ENCODE measurements around the gene SNPH.
"Not testable (repeated sequence)": the region's sequence is repeated elsewhere in the genome, so short reads cannot be mapped to it uniquely, and the experiment has no call there.

Gene SNPH

GRCh38 chr20:1266167-1266973, at the start of gene SNPH:
TSS of gene SNPH (plus strand) at chr20:1266294. CDS start at chr20:1296240, 29,946 bp downstream.
- peak; percentile 75 for DNase-seq

- DNase-seq, result not testable (repeated sequence)
These were observed 49.3 kb upstream of the SNPH start for GRCh38 chr20:1216527-1217427.

GRCh38 chr20:1222750-1223149, 43.3 kb upstream of the SNPH start:
- not testable (repeated sequence) for DNase-seq

GRCh38 chr20:1224205-1224890, 41.7 kb upstream of the SNPH start:
- DNase-seq, result no peak

GRCh38 chr20:1225263-1225782, 40.8 kb upstream of the SNPH start:
- no peak for DNase-seq

GRCh38 chr20:1225783-1226654, 40.1 kb upstream of the SNPH start, which contains the start of gene RAD21L1:
TSS of gene RAD21L1 (plus strand) at chr20:1226044. CDS start at chr20:1228454, 2,410 bp downstream.
- peak; percentile 70 for DNase-seq

- DNase-seq, result no peak
These were observed 36.6 kb upstream of the SNPH start for GRCh38 chr20:1229541-1229940.

GRCh38 chr20:1232286-1233111, 33.6 kb upstream of the SNPH start:
- DNase-seq, result no peak

- DNase-seq, result no peak
These were observed 25.5 kb upstream of the SNPH start for GRCh38 chr20:1240549-1240948.

- no peak for DNase-seq
These were observed 24.6 kb upstream of the SNPH start for GRCh38 chr20:1241456-1241855.

- no peak for DNase-seq
These were observed 24.0 kb upstream of the SNPH start for GRCh38 chr20:1242099-1242498.

GRCh38 chr20:1242530-1242929, 23.6 kb upstream of the SNPH start:
- DNase-seq, result no peak

GRCh38 chr20:1245578-1245977, 20.5 kb upstream of the SNPH start:
- no peak for DNase-seq

GRCh38 chr20:1247689-1248088, 18.4 kb upstream of the SNPH start:
- no peak for DNase-seq

- DNase-seq, result not testable (repeated sequence)
These were observed 15.8 kb upstream of the SNPH start for GRCh38 chr20:1250282-1250681.

GRCh38 chr20:1252416-1252815, 13.7 kb upstream of the SNPH start:
- DNase-seq, result no peak

GRCh38 chr20:1254254-1254653, 11.8 kb upstream of the SNPH start:
- DNase-seq, result no peak

GRCh38 chr20:1255675-1256074, 10.4 kb upstream of the SNPH start:
- no peak for DNase-seq

- DNase-seq, result no peak
These were observed 2.2 kb upstream of the SNPH start for GRCh38 chr20:1263853-1264252.

- no peak for DNase-seq
These were observed 1.4 kb upstream of the SNPH start for GRCh38 chr20:1264727-1265126.
